GM23338 (cell line): ENCODE measurements around the gene GRK5. TPM values are rescaled to one million over a fixed set of nuclear protein-coding genes. Genes with fewer than 3 reads are reported as not detected.

Experiments
- ATAC-seq: fragments of 200-7000 bp; cut with Tn5 transposase; 3 replicates; pipeline ENCODE4 v1.9.1; 2020
- DNase-seq: peaks from one replicate; pipeline ENCODE4 v3.0.0-alpha.2; 2015; ENCODE audit warnings: low spot score
- H2AFZ ChIP-seq: fragments of 200-600 bp; sonication (generic); 2 replicates; pipeline ENCODE4 v1.8.0; 2016; ENCODE audit warnings: antibody characterized with exemption, mild to moderate bottlenecking, moderate library complexity
- H3F3A ChIP-seq: fragments of 200-600 bp; sonication (generic); replicated peaks from 2 replicates; pipeline ENCODE4 v1.8.0; 2017; ENCODE audit warnings: antibody characterized with exemption, mixed run types, low read depth
- H3K27ac ChIP-seq: fragments of 200-600 bp; sonication (generic); 2 replicates; pipeline ENCODE4 v1.6.1; 2016; ENCODE audit warnings: low read depth
- H3K27me3 ChIP-seq: fragments of 200-600 bp; sonication (generic); 2 replicates; pipeline ENCODE4 v1.8.0; 2016; ENCODE audit warnings: mild to moderate bottlenecking, mixed run types, moderate library complexity; ENCODE audit not compliant: insufficient read depth
- H3K36me3 ChIP-seq: fragments of 200-600 bp; sonication (generic); 2 replicates; pipeline ENCODE4 v1.8.0; 2016; ENCODE audit warnings: mild to moderate bottlenecking; ENCODE audit not compliant: insufficient read depth
- H3K4me1 ChIP-seq: fragments of 200-600 bp; sonication (generic); 2 replicates; pipeline ENCODE4 v1.8.0; 2016; ENCODE audit warnings: mild to moderate bottlenecking, moderate library complexity; ENCODE audit not compliant: insufficient read depth
- H3K4me2 ChIP-seq: fragments of 200-600 bp; sonication (generic); 2 replicates; pipeline ENCODE4 v1.7.1; 2017; ENCODE audit warnings: mixed run types
- H3K4me3 ChIP-seq: fragments of 200-600 bp; sonication (generic); 2 replicates; pipeline ENCODE4 v1.6.1; 2016; ENCODE audit warnings: mixed run types
- H3K79me2 ChIP-seq: fragments of 200-600 bp; sonication (generic); replicated peaks from 2 replicates; pipeline ENCODE4 v1.8.0; 2017; ENCODE audit warnings: mild to moderate bottlenecking; ENCODE audit not compliant: insufficient read depth
- H3K9me2 ChIP-seq: fragments of 200-600 bp; sonication (generic); 2 replicates; pipeline ENCODE4 v1.8.0; 2017; ENCODE audit not compliant: insufficient read depth
- H4K20me1 ChIP-seq: fragments of 200-600 bp; sonication (generic); replicated peaks from 2 replicates; pipeline ENCODE4 v1.8.0; 2017; ENCODE audit warnings: mild to moderate bottlenecking; ENCODE audit not compliant: insufficient read depth
- H3K27ac Mint-ChIP-seq: 2 replicates; pipeline ENCODE4 v1.8.0; 2020; ENCODE audit warnings: inconsistent platforms, mild to moderate bottlenecking, moderate library complexity, mixed read lengths
- H3K27me3 Mint-ChIP-seq: 3 replicates; pipeline ENCODE4 v1.8.0; 2022; ENCODE audit warnings: low read depth, mild to moderate bottlenecking, moderate library complexity, mixed read lengths, inconsistent platforms; ENCODE audit not compliant: insufficient read depth, poor library complexity
- H3K36me3 Mint-ChIP-seq: 3 replicates; pipeline ENCODE4 v1.8.0; 2021; ENCODE audit warnings: low read depth, mild to moderate bottlenecking, inconsistent platforms, moderate library complexity, mixed read lengths
- H3K4me1 Mint-ChIP-seq: 3 replicates; pipeline ENCODE4 v1.8.0; 2020; ENCODE audit warnings: mild to moderate bottlenecking, inconsistent platforms, mixed read lengths
- H3K4me3 Mint-ChIP-seq: 3 replicates; pipeline ENCODE4 v1.8.0; 2021; ENCODE audit warnings: moderate library complexity, mild to moderate bottlenecking, inconsistent platforms, mixed read lengths
- H3K9me3 Mint-ChIP-seq: 3 replicates; pipeline ENCODE4 v1.8.0; 2020; ENCODE audit warnings: moderate library complexity, mild to moderate bottlenecking, inconsistent platforms, mixed read lengths
- CREB1 ChIP-seq: fragments of 250-450 bp; sonication (Bioruptor Pico); IDR thresholded peaks from 2 replicates; pipeline ENCODE4 v1.5.0; 2020; ENCODE audit warnings: low read depth, mild to moderate bottlenecking, moderate library complexity
- CTCF ChIP-seq, 2 experiments: fragments of 200-600 bp in 1 of 2; sonication (generic) in 1 of 2; conservative IDR thresholded peaks; 2 replicates each; pipeline versions ENCODE4 v1.5.1 to v1.6.1; 2016 to 2017; ENCODE audit warnings: antibody characterized with exemption in 2 of 2, low read depth in 2 of 2, mild to moderate bottlenecking in 2 of 2, moderate library complexity in 1 of 2
- ETS1 ChIP-seq: IDR thresholded peaks from 2 replicates; pipeline ENCODE4 v1.6.1; 2016; ENCODE audit warnings: antibody characterized with exemption
- EZH2 ChIP-seq: fragments of 200-600 bp; sonication (generic); IDR thresholded peaks from one replicate; pipeline ENCODE4 v1.8.0; 2017; ENCODE audit warnings: antibody characterized with exemption, mild to moderate bottlenecking, low read depth; ENCODE audit not compliant: unreplicated experiment
- EZH2phosphoT487 ChIP-seq: fragments of 200-600 bp; sonication (generic); IDR thresholded peaks from one replicate; pipeline ENCODE4 v1.8.1; 2018; ENCODE audit warnings: antibody characterized with exemption; ENCODE audit not compliant: unreplicated experiment
- JUNB ChIP-seq: IDR thresholded peaks from one replicate; pipeline ENCODE4 v1.6.1; 2016; ENCODE audit warnings: antibody characterized with exemption; ENCODE audit not compliant: unreplicated experiment
- NANOG ChIP-seq: IDR thresholded peaks from 2 replicates; pipeline ENCODE4 v1.6.1; 2016; ENCODE audit warnings: antibody characterized with exemption, borderline replicate concordance
- POLR2AphosphoS5 ChIP-seq: IDR thresholded peaks from 2 replicates; pipeline ENCODE4 v1.6.1; 2016; ENCODE audit warnings: antibody characterized with exemption, low read depth
- REST ChIP-seq: IDR thresholded peaks from one replicate; pipeline ENCODE4 v1.6.1; 2018; ENCODE audit warnings: antibody characterized with exemption; ENCODE audit not compliant: unreplicated experiment
- STAT1 ChIP-seq: IDR thresholded peaks from one replicate; pipeline ENCODE4 v1.6.1; 2016; ENCODE audit warnings: antibody characterized with exemption; ENCODE audit not compliant: unreplicated experiment
- ZNF114 ChIP-seq: fragments of 250-450 bp; sonication (Bioruptor Pico); IDR thresholded peaks from 2 replicates; pipeline ENCODE4 v1.5.0; 2020; ENCODE audit warnings: mild to moderate bottlenecking, moderate library complexity
- ZNF331 ChIP-seq: fragments of 250-450 bp; sonication (Bioruptor Pico); IDR thresholded peaks from 2 replicates; pipeline ENCODE4 v1.5.0; 2020; ENCODE audit warnings: low read depth, mild to moderate bottlenecking, moderate library complexity
- ZNF462 ChIP-seq: fragments of 250-450 bp; sonication (Bioruptor Pico); IDR thresholded peaks from 2 replicates; pipeline ENCODE4 v1.5.0; 2020; ENCODE audit warnings: mild to moderate bottlenecking, moderate library complexity
- polyA plus RNA-seq: library from polyadenylated mRNA; unstranded; fragments of >200 nt; fragmentation: Nextera tagmentation; extraction: Ambion mirVana; gene quantifications from 2 replicates; pipeline ENCODE4 v1.2.1, GENCODE V29; 2016
- total RNA-seq: library from RNA; depleted of rRNA; stranded (reverse); fragments of >200 nt; shearing (Covaris generic); gene quantifications from 2 replicates; pipeline ENCODE4 v1.2.3, GENCODE V29; 2014

The GRK5 gene
- total and polyA plus RNA-seq, 2 experiments from 2014 or later = 0.53 to 2.0 TPM

GRCh38 chr10:119493155-119493554 is 285.8 kb downstream of the GRK5 start:
- Histone ChIP-seq H3K4me1 (0 out of 2 replicates have a peak, but pooled peaks cover 4% of the 10 kb centered on the region), H3K36me3 (no peaks in the 10 kb centered on the region), H3K4me3 (no peak overlapping the region), H3K4me2 (no peak overlapping the region), H3K27me3 (no peaks in the 10 kb centered on the region), H2AFZ (no peak overlapping the region), H3K9me2 (no peaks in the 10 kb centered on the region), H3K27ac (no peak overlapping the region), H3F3A (no peaks in the 10 kb centered on the region), H3K79me2 (no peaks in the 10 kb centered on the region), H4K20me1 (no peaks in the 10 kb centered on the region)
- H3K27me3 Mint-ChIP-seq = peaks cover 6% of the 10 kb centered on the region
- no peaks in the 10 kb centered on the region for H3K9me3 Mint-ChIP-seq
- H3K4me1 Mint-ChIP-seq = peaks cover 8% of the 10 kb centered on the region
- ATAC-seq (no peak), DNase-seq (no peak)
- H3K36me3 Mint-ChIP-seq = no peaks in the 10 kb centered on the region
- no peak overlapping the region for H3K27ac Mint-ChIP-seq
- H3K4me3 Mint-ChIP-seq = no peak overlapping the region
- TF ChIP-seq ETS1 (no peak), REST (no peak), ZNF331 (CRISPR knock-in tag) (no peak), NANOG (no peak), EZH2phosphoT487 (no peak), ZNF114 (CRISPR knock-in tag) (no peak), EZH2 (no peak), CTCF (conservative IDR thresholded peaks at IDR 0.05; ENCODE audit: low read depth in 2 of 2) (no peak), JUNB (no peak), CREB1 (no peak), STAT1 (no peak), ZNF462 (CRISPR knock-in tag) (no peak), POLR2AphosphoS5 (no peak)
